ENCODE measurements around the gene TOX2. TPM values are rescaled to one million over a fixed set of nuclear protein-coding genes. Genes with fewer than 3 reads are reported as not detected.
"Not testable (repeated sequence)": the region's sequence is repeated elsewhere in the genome, so short reads cannot be mapped to it uniquely, and the experiment has no call there.

The TOX2 gene
- total and polyA plus RNA-seq, 5 experiments from 2014 or later = 0.31 to 1.3 (median 1.2) TPM

- Mint-ChIP-seq H3K4me1 (peaks cover 13 to 20% (median 16%) of the 10 kb centered on the region in 4 donors), H3K27ac (no peak overlapping the region), H3K36me3 (no peaks in the 10 kb centered on the region), H3K9me3 (no peaks in the 10 kb centered on the region), H3K27me3 (peaks cover 10 to 36% (median 18%) of the 10 kb centered on the region in 5 donors), H3K4me3 (no peak overlapping the region)
- POLR2A ChIA-PET = no interaction called here
- ATAC-seq (no peak), DNase-seq (no peak)
Measured at GRCh38 chr20:44036441-44036840, 121.8 kb downstream of the TOX2 start.

GRCh38 chr20:44038681-44039123, 124.0 kb downstream of the TOX2 start:
- Mint-ChIP-seq H3K9me3 (no peaks in the 10 kb centered on the region), H3K4me3 (no peak overlapping the region), H3K27me3 (peaks cover 10 to 36% (median 21%) of the 10 kb centered on the region in 5 donors), H3K4me1 (peaks cover 9 to 20% (median 12%) of the 10 kb centered on the region in 4 donors), H3K27ac (no peak overlapping the region), H3K36me3 (peaks cover 0 to 4% (median 0%) of the 10 kb centered on the region in 3 donors)
- POLR2A ChIA-PET = no interaction called here
- DNase-seq (no peak), ATAC-seq (no peak)

DNA sequence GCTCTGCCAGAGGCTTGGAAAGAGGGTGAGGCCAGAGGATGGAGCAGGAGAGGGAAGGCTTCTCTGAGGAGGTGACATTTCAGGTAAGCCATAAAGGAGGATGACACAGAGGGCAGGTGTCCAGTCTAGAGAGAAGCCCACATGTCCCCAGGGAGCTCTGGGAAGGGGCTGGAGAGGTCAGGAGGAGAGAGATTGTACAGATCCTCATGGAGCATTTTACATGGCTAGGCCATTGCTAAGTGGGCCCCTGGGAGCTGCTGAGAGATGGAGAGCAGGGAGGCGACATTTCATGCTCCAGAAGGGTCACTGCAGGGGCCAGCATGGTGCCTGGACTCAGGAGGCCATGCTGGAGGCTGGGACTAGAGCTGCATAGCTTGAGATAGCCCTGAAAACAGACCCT, 124.5 kb downstream of the TOX2 start:
- H3K9me3 Mint-ChIP-seq = no peaks in the 10 kb centered on the region
- no peak overlapping the region for H3K27ac Mint-ChIP-seq
- H3K4me3 Mint-ChIP-seq = no peak overlapping the region
- H3K36me3 Mint-ChIP-seq = peaks cover 0 to 4% (median 0%) of the 10 kb centered on the region in 3 donors
- peaks cover 9 to 20% (median 11%) of the 10 kb centered on the region in 4 donors for H3K4me1 Mint-ChIP-seq
- ATAC-seq = no peak
- DNase-seq = no peak
- POLR2A ChIA-PET = no interaction called here
- H3K27me3 Mint-ChIP-seq = peaks cover 10 to 36% (median 21%) of the 10 kb centered on the region in 5 donors

DNA sequence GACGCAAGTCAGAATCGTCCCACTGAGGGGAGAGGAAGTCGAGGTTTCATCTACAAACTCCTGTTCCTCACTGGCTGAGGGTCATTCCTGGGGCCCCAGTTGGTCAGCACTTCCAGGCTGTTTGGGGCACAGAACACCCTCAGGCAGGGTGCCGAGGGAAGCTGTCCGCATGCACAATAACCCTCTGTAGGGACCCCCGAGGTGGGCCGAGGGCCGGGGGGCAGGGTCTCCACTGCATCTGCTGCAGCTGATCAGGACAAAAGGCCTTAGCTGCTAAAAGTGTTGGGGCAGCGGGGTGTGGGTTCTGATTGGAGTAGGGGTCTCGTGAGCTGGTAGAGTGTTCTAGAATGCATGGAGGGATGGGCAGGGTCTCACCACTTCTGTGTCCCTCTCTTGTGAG, 125.1 kb downstream of the TOX2 start:
- DNase-seq (peak in 1 of 10 donors; percentile 11), ATAC-seq (no peak)
- Mint-ChIP-seq H3K27ac (peak overlapping the region in 1 of 10 donors; percentile 9), H3K4me1 (peaks cover 7 to 17% (median 9%) of the 10 kb centered on the region in 4 donors), H3K36me3 (peaks cover 0 to 4% (median 0%) of the 10 kb centered on the region in 3 donors), H3K27me3 (peaks cover 7 to 36% (median 21%) of the 10 kb centered on the region in 5 donors), H3K4me3 (no peak overlapping the region), H3K9me3 (no peaks in the 10 kb centered on the region)
- POLR2A ChIA-PET = no interaction called here

GRCh38 chr20:44040202-44040915, 125.7 kb downstream of the TOX2 start:
- no peaks in the 10 kb centered on the region for H3K9me3 Mint-ChIP-seq
- peaks cover 2 to 11% (median 3%) of the 10 kb centered on the region in 4 donors for H3K4me1 Mint-ChIP-seq
- peak overlapping the region in 2 of 10 donors; percentile 7 to 45 for H3K27ac Mint-ChIP-seq
- POLR2A ChIA-PET = no interaction called here
- peaks cover 0 to 4% (median 0%) of the 10 kb centered on the region in 3 donors for H3K36me3 Mint-ChIP-seq
- peak overlapping the region in 1 of 10 donors; percentile 6 for H3K4me3 Mint-ChIP-seq
- no peak for ATAC-seq
- DNase-seq = no peak
- peaks cover 7 to 36% (median 21%) of the 10 kb centered on the region in 5 donors for H3K27me3 Mint-ChIP-seq

- Mint-ChIP-seq H3K4me3 (no peak overlapping the region), H3K27ac (peak overlapping the region in 1 of 10 donors; percentile 7), H3K27me3 (peaks cover 7 to 36% (median 21%) of the 10 kb centered on the region in 5 donors), H3K9me3 (no peaks in the 10 kb centered on the region), H3K36me3 (peaks cover 0 to 4% (median 0%) of the 10 kb centered on the region in 3 donors), H3K4me1 (peaks cover 0 to 7% (median 1%) of the 10 kb centered on the region in 4 donors)
- DNase-seq = peak in 1 of 10 donors; percentile 11
- no peak for ATAC-seq
- POLR2A ChIA-PET = no interaction called here
Measured at GRCh38 chr20:44041001-44041400, 126.3 kb downstream of the TOX2 start.

DNA sequence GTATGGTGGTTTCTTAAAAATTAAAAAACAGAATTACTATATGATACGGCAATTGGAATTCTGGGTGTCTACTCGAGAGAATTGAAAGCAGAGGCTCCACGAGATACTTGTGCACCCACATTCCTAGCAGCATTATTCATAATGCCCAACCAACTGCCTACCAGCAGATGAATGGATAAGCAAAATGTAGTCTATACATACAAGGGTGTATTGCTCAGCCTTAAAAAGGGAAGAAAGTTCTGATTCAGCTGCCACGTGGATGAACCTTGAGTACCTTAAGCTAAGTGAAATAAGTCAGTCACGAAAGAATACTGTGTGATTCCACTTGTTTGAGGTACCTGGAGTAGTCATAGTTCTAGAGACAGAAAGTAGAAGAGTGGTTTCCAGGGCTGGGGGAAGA, 130.1 kb downstream of the TOX2 start:
- H3K4me3 Mint-ChIP-seq, H3K9me3 Mint-ChIP-seq, ATAC-seq, H3K36me3 Mint-ChIP-seq, H3K4me1 Mint-ChIP-seq, POLR2A ChIA-PET, DNase-seq, H3K27ac Mint-ChIP-seq: not testable (repeated sequence)
- H3K27me3 Mint-ChIP-seq = peaks cover 0 to 15% (median 7%) of the 10 kb centered on the region in 5 donors

GRCh38 chr20:44050327-44050726, 135.7 kb downstream of the TOX2 start:
- Mint-ChIP-seq H3K4me3 (no peak overlapping the region), H3K9me3 (no peaks in the 10 kb centered on the region), H3K36me3 (no peaks in the 10 kb centered on the region), H3K27me3 (no peaks in the 10 kb centered on the region), H3K4me1 (peaks cover 0 to 4% (median 2%) of the 10 kb centered on the region in 4 donors), H3K27ac (no peak overlapping the region)
- POLR2A ChIA-PET = no interaction called here
- ATAC-seq (no peak), DNase-seq (no peak)

GRCh38 chr20:44050925-44051660, 136.4 kb downstream of the TOX2 start:
- no peak for ATAC-seq

DNA sequence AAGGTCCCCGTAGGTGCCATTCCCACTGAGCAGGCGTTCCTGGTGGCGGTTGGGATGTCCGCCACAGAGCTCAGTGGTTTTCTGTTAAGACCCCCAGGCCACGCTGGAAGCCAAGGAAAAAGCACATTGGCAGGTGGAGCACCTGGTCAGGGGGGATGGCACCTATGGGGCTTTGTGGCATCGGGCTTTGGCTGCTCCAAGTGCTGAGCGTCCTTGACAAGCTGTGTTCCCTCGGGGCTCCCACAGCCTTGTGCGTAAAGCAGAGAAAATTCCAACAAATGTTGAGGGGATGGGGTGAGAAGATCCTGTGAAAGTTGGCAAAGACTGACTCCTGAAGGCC, 137.0 kb downstream of the TOX2 start:
- Mint-ChIP-seq H3K27me3 (no peaks in the 10 kb centered on the region), H3K4me3 (no peak overlapping the region), H3K36me3 (no peaks in the 10 kb centered on the region), H3K9me3 (no peaks in the 10 kb centered on the region), H3K27ac (no peak overlapping the region), H3K4me1 (peaks cover 3 to 17% (median 7%) of the 10 kb centered on the region in 4 donors)
- DNase-seq (peak in 1 of 10 donors; percentile 15), ATAC-seq (no peak)
- POLR2A ChIA-PET = no interaction called here

More at GRCh38 chr20:44050925-44051660, 136.4 kb downstream of the TOX2 start:
- Mint-ChIP-seq H3K27me3 (no peaks in the 10 kb centered on the region), H3K4me1 (peaks cover 3 to 12% (median 5%) of the 10 kb centered on the region in 4 donors), H3K27ac (peak overlapping the region in 1 of 10 donors; percentile 52), H3K36me3 (no peaks in the 10 kb centered on the region), H3K4me3 (no peak overlapping the region), H3K9me3 (no peaks in the 10 kb centered on the region)
- POLR2A ChIA-PET = no interaction called here
- peak in 1 of 10 donors; percentile 15 for DNase-seq

DNA sequence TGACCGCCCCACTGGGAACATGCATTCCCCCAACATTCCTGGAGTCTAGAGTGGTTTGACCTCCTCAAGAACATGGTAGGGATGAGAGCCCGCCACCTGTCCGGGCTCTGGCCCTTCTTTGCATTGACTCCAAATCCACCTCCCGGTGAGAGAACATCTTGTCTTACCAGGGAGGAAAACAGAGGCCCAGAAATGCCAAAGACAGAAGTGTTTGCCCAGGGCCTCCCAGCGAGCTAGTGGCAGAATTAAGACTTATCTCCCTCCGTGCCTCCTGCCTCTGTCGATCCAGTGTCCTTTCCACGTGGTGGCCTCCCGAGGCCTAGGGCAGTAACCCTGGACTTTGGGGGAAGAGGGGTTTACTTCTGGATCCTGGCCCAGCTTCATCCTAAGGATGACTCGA, 137.5 kb downstream of the TOX2 start:
- ATAC-seq = no peak
- peak in 1 of 10 donors; percentile 0 for DNase-seq

GRCh38 chr20:44053046-44053445, 138.4 kb downstream of the TOX2 start:
- H3K4me3 Mint-ChIP-seq = no peak overlapping the region
- peaks cover 3 to 18% (median 9%) of the 10 kb centered on the region in 4 donors for H3K4me1 Mint-ChIP-seq
- H3K27me3 Mint-ChIP-seq = peaks cover 0 to 1% (median 0%) of the 10 kb centered on the region in 5 donors
- H3K9me3 Mint-ChIP-seq = no peaks in the 10 kb centered on the region
- no peak for ATAC-seq
- no peaks in the 10 kb centered on the region for H3K36me3 Mint-ChIP-seq
- H3K27ac Mint-ChIP-seq = no peak overlapping the region
- DNase-seq = peak in 2 of 10 donors; percentile 0 to 11
- POLR2A ChIA-PET = no interaction called here

More for the DNA sequence above, 137.5 kb downstream of the TOX2 start:
- no peaks in the 10 kb centered on the region for H3K36me3 Mint-ChIP-seq
- H3K9me3 Mint-ChIP-seq = no peaks in the 10 kb centered on the region
- POLR2A ChIA-PET = no interaction called here
- H3K27ac Mint-ChIP-seq = peak overlapping the region in 1 of 10 donors; percentile 27
- peaks cover 0 to 1% (median 0%) of the 10 kb centered on the region in 5 donors for H3K27me3 Mint-ChIP-seq
- peaks cover 3 to 17% (median 8%) of the 10 kb centered on the region in 4 donors for H3K4me1 Mint-ChIP-seq
- H3K4me3 Mint-ChIP-seq = no peak overlapping the region

GRCh38 chr20:44054118-44054517, 139.5 kb downstream of the TOX2 start:
- H3K9me3 Mint-ChIP-seq = no peaks in the 10 kb centered on the region
- H3K4me3 Mint-ChIP-seq = no peak overlapping the region
- ATAC-seq (no peak), DNase-seq (peak in 1 of 10 donors; percentile 7)
- H3K27me3 Mint-ChIP-seq = peaks cover 0 to 1% (median 0%) of the 10 kb centered on the region in 5 donors
- no peaks in the 10 kb centered on the region for H3K36me3 Mint-ChIP-seq
- POLR2A ChIA-PET = interaction anchor here (1.2 kb wide), 1 partner anchor 15 kb away, joined by 3 read pairs; no protein-coding TSS in a partner anchor
- H3K27ac Mint-ChIP-seq = peak overlapping the region in 1 of 10 donors; percentile 46
- H3K4me1 Mint-ChIP-seq = peaks cover 7 to 26% (median 14%) of the 10 kb centered on the region in 4 donors
